Left ventricle myocardium inferior (tissue), 1 donor: Measurements from ENCODE around the gene TIMM13. TPM values are rescaled to one million over a fixed set of nuclear protein-coding genes. Genes with fewer than 3 reads are reported as not detected.
A peak's percentile ranks its signal among the peaks of the same experiment; 100 is the strongest.

Experiments
- DNase-seq: peaks from one replicate; pipeline ENCODE4 v3.0.0-alpha.2; 2020
- H3K27ac ChIP-seq: fragments of 200-600 bp; replicated peaks from 2 replicates; pipeline ENCODE4 v1.8.0; 2021
- H3K27me3 ChIP-seq: fragments of 200-600 bp; 2 replicates; pipeline ENCODE4 v1.8.0; 2021; ENCODE audit warnings: low read depth
- H3K36me3 ChIP-seq: fragments of 200-600 bp; 2 replicates; pipeline ENCODE4 v1.8.0; 2021
- H3K4me1 ChIP-seq: fragments of 200-600 bp; 2 replicates; pipeline ENCODE4 v1.8.0; 2021
- H3K4me3 ChIP-seq: fragments of 200-600 bp; 2 replicates; pipeline ENCODE4 v1.8.0; 2021; ENCODE audit warnings: mild to moderate bottlenecking, moderate library complexity
- H3K9me3 ChIP-seq: fragments of 200-600 bp; replicated peaks from 2 replicates; pipeline ENCODE4 v1.8.0; 2021
- intact Hi-C: fragments of 100-400 bp; cut with micrococcal nuclease; formaldehyde crosslinking; loops from one replicate; pipeline ENCODE4 v1.11.0; 2022
- total RNA-seq: library from RNA; stranded (reverse); fragmentation: NEBNext Ultra II Directional; extraction: Animal tissue kit (Norgen Biotek cat#: 25700); gene quantifications from one replicate; pipeline ENCODE4 v1.2.1, GENCODE V29; 2021
- TF ChIP-seq, protein P1 (sequence below): fragments of 200-600 bp; IDR thresholded peaks from 2 replicates; pipeline ENCODE4 v1.8.0; 2021; ENCODE audit warnings: antibody characterized with exemption, mild to moderate bottlenecking, borderline replicate concordance
- donor health status: DM: no; HTN: yes; CAD: no; lungs with severe emphysema.

TIMM13 gene
- total RNA-seq, 1 donor from 2014 or later, result 87.7 TPM

GRCh38 chr19:2457394-2458037, 30.1 kb upstream of the TIMM13 start:
- Histone ChIP-seq H3K36me3 (no peaks in the 10 kb centered on the region), H3K27ac (peak overlapping the region; percentile 81), H3K4me1 (peaks cover 35% of the 10 kb centered on the region), H3K9me3 (no peaks in the 10 kb centered on the region), H3K27me3 (no peaks in the 10 kb centered on the region), H3K4me3 (peak overlapping the region; percentile 99)
- DNase-seq, result no peak
- intact Hi-C loops, result no loop called here
- TF ChIP-seq, protein P1, sequence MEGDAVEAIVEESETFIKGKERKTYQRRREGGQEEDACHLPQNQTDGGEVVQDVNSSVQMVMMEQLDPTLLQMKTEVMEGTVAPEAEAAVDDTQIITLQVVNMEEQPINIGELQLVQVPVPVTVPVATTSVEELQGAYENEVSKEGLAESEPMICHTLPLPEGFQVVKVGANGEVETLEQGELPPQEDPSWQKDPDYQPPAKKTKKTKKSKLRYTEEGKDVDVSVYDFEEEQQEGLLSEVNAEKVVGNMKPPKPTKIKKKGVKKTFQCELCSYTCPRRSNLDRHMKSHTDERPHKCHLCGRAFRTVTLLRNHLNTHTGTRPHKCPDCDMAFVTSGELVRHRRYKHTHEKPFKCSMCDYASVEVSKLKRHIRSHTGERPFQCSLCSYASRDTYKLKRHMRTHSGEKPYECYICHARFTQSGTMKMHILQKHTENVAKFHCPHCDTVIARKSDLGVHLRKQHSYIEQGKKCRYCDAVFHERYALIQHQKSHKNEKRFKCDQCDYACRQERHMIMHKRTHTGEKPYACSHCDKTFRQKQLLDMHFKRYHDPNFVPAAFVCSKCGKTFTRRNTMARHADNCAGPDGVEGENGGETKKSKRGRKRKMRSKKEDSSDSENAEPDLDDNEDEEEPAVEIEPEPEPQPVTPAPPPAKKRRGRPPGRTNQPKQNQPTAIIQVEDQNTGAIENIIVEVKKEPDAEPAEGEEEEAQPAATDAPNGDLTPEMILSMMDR, result no peak

GRCh38 chr19:2455851-2456570, 28.6 kb upstream of the TIMM13 start:
- DNase-seq, result peak; percentile 30
- no peaks in the 10 kb centered on the region for H3K9me3 ChIP-seq
- intact Hi-C loops, result no loop called here
- no peaks in the 10 kb centered on the region for H3K36me3 ChIP-seq
- H3K4me3 ChIP-seq, result peak overlapping the region; percentile 99
- TF ChIP-seq, protein P1, result no peak
- H3K4me1 ChIP-seq, result peaks cover 20% of the 10 kb centered on the region
- H3K27me3 ChIP-seq, result no peaks in the 10 kb centered on the region
- H3K27ac ChIP-seq, result peak overlapping the region; percentile 54

- peaks cover 20% of the 10 kb centered on the region for H3K4me1 ChIP-seq
- intact Hi-C loops, result no loop called here
- peak overlapping the region; percentile 99 for H3K4me3 ChIP-seq
- peak overlapping the region; percentile 54 for H3K27ac ChIP-seq
- no peaks in the 10 kb centered on the region for H3K9me3 ChIP-seq
- H3K27me3 ChIP-seq, result no peaks in the 10 kb centered on the region
- H3K36me3 ChIP-seq, result no peaks in the 10 kb centered on the region
- DNase-seq, result no peak
- TF ChIP-seq, protein P1, result no peak
Measured at GRCh38 chr19:2454962-2455850, 27.8 kb upstream of the TIMM13 start.

- Histone ChIP-seq H3K9me3 (no peaks in the 10 kb centered on the region), H3K4me1 (peaks cover 20% of the 10 kb centered on the region), H3K4me3 (no peak overlapping the region), H3K36me3 (no peaks in the 10 kb centered on the region), H3K27ac (no peak overlapping the region), H3K27me3 (no peaks in the 10 kb centered on the region)
- TF ChIP-seq, protein P1, result no peak
- intact Hi-C loops, result no loop called here
- DNase-seq, result no peak
Measured at GRCh38 chr19:2454199-2454961, 27.0 kb upstream of the TIMM13 start.
